Stimulated activated naive CD4-positive, alpha-beta T cell (primary cell): ENCODE measurements around the gene SLC10A7.

Experiments used
- DNase-seq, 6 experiments: peaks; one replicate each; lab custom pipeline; 2025; lab: John Stamatoyannopoulos, UW

Gene SLC10A7

GRCh38 chr4:146349306-146349705 is 172.4 kb downstream of the SLC10A7 start:
- DNase-seq: no peak

- DNase-seq: no peak
Observed at GRCh38 chr4:146347822-146348221, 173.9 kb downstream of the SLC10A7 start.

DNA sequence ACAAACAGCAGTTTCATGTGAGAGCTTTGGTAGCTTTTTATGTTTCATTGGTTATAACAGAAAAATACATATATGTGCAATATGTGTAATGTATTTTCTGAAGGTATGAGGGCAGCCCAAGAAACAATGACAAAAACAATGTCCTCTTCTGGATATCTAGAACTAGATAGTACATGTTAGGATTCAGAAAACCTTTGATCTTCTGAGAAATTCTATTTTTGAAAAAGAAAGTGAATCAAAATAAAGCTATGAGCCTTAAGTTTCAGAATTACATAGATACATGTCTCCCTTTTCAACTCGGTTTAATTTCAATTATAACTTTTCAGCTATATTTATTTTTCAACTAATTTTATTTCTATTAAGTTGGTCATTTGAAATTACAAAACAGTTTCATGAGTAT is 175.5 kb downstream of the SLC10A7 start:
- no peak for DNase-seq

DNA sequence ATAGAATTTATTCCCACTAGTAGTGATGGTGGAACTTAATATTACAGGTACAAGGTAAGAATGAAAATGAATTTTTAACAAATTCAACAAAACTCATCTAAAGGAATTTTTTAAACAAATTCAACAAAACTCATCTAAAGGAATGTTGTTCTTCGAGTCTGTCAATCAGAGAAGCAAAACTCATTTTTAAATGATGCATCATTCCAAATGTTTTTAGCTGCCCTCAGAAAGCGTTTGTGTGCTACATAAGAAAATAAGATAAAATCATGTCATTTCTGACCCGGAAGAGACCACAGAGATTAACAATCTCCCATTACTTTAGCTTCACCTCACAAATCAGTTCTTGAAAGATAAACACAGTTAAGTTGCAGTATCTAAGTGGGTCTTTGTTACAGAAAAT is 178.0 kb downstream of the SLC10A7 start:
- DNase-seq: no peak

DNA sequence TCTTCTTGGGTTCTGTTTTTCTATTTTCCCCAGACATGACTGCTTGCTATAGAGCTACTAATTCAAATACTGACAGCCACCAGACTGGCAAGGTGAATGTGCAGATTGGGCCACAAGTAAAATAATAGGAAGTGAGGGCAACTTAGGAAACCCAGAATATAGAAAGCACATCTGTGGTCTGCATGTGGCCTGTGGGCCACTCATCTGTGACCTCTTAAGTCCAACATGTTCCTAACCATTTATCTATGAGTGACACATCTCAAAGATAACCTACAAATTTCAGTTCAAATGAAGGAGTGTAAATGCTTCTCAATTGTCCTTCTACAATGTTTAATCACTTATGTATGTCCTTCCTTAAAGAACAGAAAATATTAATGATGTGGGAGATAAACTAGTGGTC is 178.5 kb downstream of the SLC10A7 start:
- DNase-seq: no peak

- peak in 3 of 6 experiments; percentile 0 to 39 (median 31) for DNase-seq
Observed at GRCh38 chr4:146342600-146343192, 179.0 kb downstream of the SLC10A7 start.

- DNase-seq: no peak
Observed at GRCh38 chr4:146340798-146341197, 180.9 kb downstream of the SLC10A7 start.

DNA sequence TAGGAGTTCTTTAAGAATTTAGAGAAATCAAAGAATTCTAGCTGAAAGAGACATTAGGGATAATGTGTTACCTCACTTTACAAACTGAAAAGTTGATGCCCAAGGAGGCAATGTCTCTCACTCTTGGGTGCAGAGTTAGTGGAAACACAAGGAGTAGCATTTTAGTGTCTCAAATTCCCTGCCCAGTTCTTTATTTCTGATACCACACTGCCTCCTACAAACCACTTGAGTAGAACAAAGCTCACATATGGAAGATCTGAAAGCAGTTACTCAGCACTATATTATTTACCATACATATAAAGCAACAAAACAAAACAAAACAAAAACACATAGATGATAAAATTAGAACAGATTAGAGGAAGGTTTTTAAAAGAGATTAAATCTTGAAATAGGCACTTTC is 183.2 kb downstream of the SLC10A7 start:
- DNase-seq: no peak

- no peak for DNase-seq
Observed at GRCh38 chr4:146336410-146336807, 185.3 kb downstream of the SLC10A7 start.

- no peak for DNase-seq
Observed at GRCh38 chr4:146335763-146336409, 185.9 kb downstream of the SLC10A7 start.

- no peak for DNase-seq
Observed at GRCh38 chr4:146334862-146335449, 186.8 kb downstream of the SLC10A7 start.

GRCh38 chr4:146333895-146334262 is 187.9 kb downstream of the SLC10A7 start:
- DNase-seq: no peak

DNA sequence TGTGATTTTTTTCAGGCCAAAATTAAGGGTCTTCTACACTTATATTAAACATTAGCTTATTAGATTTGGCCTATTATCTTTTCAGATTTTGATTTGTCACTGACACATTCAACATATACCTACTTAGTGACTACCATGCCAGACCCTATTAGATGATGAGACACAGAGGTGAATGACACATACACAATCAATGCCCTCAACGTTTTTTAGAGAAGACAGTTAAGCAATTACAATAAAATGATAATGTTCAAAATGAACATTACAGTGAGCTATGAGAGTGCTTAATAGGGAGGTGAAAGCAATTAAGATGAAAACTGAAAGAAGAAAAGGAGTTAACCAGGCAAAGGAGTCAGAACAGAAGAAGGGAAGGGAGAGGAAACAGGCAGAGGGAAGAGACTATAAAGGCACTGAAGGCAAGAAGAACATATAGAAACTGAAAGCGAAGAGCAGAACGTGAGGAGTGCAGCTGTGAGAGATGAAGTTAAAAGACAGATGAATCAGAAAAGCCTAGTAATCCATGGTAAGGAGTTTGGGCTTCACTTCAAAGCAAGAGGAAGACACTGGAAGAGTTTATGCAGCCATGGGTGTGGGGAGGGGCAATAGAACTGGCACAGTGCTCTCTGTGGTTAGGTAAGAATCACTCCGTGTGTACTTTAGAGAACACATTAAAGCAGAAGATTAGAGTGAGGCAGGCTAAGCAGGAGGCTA is 188.4 kb downstream of the SLC10A7 start:
- DNase-seq: no peak

DNA sequence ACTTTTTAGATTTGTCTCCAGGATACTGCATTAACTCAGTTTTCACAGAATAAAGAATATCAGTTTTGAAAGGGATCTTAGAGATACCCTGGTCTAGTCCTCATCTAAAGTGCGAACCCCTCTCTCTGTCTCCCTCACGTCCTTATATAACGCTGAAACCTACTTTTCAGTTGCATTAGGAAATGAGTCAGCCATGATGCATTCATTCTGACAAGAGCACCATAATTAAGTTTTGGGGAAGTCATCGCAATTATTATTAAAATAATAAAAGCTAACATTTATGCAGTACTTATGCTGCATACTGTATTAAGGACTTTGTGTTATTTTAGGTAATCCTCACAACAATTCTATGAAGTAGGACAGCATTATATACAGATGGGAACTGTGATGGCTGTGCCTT is 191.3 kb downstream of the SLC10A7 start:
- DNase-seq: no peak

- no peak for DNase-seq
Observed at GRCh38 chr4:146329050-146329716, 192.6 kb downstream of the SLC10A7 start.

DNA sequence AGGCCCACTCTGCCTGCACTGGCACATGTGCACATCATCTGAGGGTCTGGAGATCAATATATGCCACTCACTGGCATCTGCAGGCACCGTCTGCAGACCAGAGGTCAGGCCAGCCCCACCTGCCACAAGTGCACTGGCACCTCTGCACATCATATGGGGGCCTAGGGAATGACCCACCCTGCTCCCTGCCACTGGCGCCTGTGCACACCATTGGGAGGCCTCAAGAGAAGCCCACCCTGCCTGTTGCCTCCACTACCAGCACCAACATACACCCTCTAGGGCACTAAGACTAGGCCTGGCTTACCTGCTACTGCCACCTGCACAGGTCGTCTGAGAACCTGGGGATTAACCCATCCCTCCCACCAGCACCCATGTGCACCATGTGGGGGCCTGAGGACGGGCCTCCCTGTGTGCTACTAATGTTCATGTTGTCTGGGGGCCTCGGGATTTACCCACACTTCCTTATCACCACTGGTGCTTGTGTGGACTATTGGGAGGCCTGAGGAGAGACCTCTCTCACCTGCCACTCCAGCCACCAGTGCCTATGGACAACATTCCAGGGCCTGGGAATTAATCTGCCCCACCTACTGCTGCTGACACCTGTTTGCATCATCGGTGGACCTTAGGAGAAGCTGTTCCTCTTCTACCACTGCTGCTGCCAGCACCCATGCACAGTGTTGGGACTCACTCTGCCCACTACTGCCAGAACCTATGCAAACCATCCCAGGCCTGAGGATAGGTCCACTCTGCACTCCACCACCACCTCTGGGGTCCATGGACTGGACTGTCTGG is 193.7 kb downstream of the SLC10A7 start:
- DNase-seq: no peak

DNA sequence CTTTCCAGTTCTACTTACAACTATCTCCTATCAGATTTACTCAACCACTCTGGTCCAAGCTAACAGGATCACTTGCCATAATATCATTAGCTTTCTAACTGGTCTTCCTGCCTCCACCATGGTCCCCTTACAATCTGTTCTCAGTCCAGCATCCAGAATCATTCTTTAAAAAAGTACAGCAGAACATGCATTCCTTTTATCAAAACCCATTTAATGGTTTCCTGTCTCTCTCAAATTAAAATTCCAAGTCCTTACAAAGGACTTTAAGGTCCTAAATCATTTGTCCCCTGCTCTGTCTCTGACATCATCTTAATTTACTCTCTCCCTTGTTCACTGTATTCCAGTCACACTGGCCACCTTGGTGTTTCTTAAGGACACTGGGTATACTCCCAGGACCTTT is 202.8 kb downstream of the SLC10A7 start:
- DNase-seq: no peak

DNA sequence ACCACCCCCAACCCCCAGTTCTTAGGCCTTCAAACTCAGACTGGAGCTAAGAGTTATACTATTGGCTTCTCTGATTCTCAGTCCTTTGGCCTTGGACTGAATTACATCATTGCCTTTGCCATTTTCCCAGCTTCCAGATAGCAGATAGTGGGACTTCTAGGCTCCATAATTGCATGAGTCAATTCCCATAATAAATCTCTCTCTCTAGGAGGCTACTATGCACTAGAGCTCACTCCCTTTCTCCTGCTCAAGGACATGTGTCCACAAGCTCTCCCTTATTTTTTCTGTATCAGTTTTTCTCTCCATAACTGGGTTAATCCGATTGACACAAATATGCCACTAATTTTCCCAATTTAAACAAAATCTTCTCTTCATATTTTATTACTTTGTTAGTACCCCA is 204.0 kb downstream of the SLC10A7 start:
- DNase-seq: no peak

GRCh38 chr4:146315184-146315583 is 206.6 kb downstream of the SLC10A7 start:
- DNase-seq: no peak

DNA sequence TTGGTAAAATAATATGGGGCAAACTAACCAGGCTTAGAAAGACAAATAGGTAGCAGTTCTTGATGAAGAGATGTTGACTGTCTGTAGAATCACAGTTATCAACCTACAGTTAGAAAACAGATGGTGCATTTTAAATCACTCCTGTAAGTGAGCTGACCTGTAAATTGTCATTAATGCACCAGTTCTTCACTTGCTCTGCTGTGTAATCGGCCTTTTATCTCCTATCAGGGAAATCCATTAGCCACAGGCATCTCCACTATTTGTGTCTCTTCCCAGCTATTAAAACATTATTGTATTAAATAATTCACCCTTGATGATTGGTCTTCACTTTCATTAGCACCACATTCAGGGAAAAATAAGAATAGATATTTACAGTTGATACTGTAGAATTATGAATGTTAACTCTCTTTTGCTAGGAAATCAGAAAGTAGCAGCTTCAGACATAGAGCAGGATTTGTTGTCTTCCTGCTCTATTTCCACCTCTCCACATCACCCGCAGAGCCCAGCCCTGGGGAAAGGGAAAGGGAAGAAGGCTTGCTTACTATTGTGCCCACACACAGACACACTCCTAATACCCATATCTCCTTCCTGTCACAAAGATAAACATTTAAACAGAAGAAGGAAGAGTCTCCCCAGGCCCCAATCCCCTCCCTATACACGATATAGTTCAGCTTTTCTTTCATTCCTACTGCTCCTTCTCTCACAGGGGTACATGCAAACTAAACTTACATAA is 210.3 kb downstream of the SLC10A7 start:
- no peak for DNase-seq
